ENCODE measurements around the gene TIFAB. TPM values are rescaled to one million over a fixed set of nuclear protein-coding genes. Genes with fewer than 3 reads are reported as not detected.

TIFAB gene
- total RNA-seq, 1 donor from 2014 or later, result not detected

- FAIRE-seq, result no peak
- no peak for TF ChIP-seq CTCF (IDR thresholded peaks at IDR 0.05; ENCODE audit: insufficient read depth, low read length, severe bottlenecking)
These were observed 6.2 kb upstream of the TIFAB start for GRCh38 chr5:135458356-135458755.

GRCh38 chr5:135457424-135458071 is 5.4 kb upstream of the TIFAB start:
- DNase-seq (ENCODE audit: low read depth), result peak; percentile 51
- peaks cover 3% of the 10 kb centered on the region for H3K27me3 ChIP-seq (ENCODE audit: control insufficient read depth, insufficient read depth, low read length)
- no peaks in the 10 kb centered on the region for H3K36me3 ChIP-seq (ENCODE audit: control insufficient read depth, insufficient read depth, low read length)
- no peak for FAIRE-seq
- H3K4me3 ChIP-seq (ENCODE audit: low read depth, low read length), result no peak overlapping the region
- peak; percentile 92 for TF ChIP-seq CTCF (IDR thresholded peaks at IDR 0.05; ENCODE audit: insufficient read depth, low read length, severe bottlenecking)

More at GRCh38 chr5:135458356-135458755, 6.2 kb upstream of the TIFAB start:
- H3K27me3 ChIP-seq (ENCODE audit: control insufficient read depth, insufficient read depth, low read length), result peaks cover 3% of the 10 kb centered on the region
- no peaks in the 10 kb centered on the region for H3K36me3 ChIP-seq (ENCODE audit: control insufficient read depth, insufficient read depth, low read length)
- DNase-seq (ENCODE audit: low read depth), result no peak
- H3K4me3 ChIP-seq (ENCODE audit: low read depth, low read length), result no peak overlapping the region

- no peak for FAIRE-seq
- Histone ChIP-seq H3K36me3 (ENCODE audit: control insufficient read depth, insufficient read depth, low read length) (no peaks in the 10 kb centered on the region), H3K4me3 (ENCODE audit: low read depth, low read length) (no peak overlapping the region), H3K27me3 (ENCODE audit: control insufficient read depth, insufficient read depth, low read length) (no peaks in the 10 kb centered on the region)
- TF ChIP-seq CTCF (IDR thresholded peaks at IDR 0.05; ENCODE audit: insufficient read depth, low read length, severe bottlenecking), result no peak
- peak; percentile 91 for DNase-seq (ENCODE audit: low read depth)
These were observed 4.3 kb upstream of the TIFAB start for GRCh38 chr5:135456238-135457099.

DNA sequence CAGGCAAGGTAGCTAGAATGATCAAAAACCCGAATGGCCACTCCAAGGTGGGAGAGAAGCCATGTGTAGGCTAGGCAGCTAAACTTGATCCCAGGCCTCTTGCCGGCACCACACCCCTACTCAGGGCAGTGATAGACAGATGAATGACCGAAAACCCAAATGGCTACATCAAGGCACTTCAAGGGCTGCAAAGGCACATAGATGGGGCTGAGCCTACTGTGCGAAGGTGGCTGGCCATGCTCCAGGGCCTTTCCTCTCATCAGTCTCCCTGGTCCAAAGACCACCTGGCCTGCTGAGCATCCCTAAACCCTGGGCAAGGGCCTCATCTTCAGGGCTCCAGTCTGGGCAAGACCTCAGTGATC is 3.7 kb upstream of the TIFAB start:
- H3K27me3 ChIP-seq (ENCODE audit: control insufficient read depth, insufficient read depth, low read length), result no peaks in the 10 kb centered on the region
- TF ChIP-seq CTCF (IDR thresholded peaks at IDR 0.05; ENCODE audit: insufficient read depth, low read length, severe bottlenecking), result no peak
- no peaks in the 10 kb centered on the region for H3K36me3 ChIP-seq (ENCODE audit: control insufficient read depth, insufficient read depth, low read length)
- no peak overlapping the region for H3K4me3 ChIP-seq (ENCODE audit: low read depth, low read length)
- no peak for FAIRE-seq
- DNase-seq (ENCODE audit: low read depth), result no peak

DNA sequence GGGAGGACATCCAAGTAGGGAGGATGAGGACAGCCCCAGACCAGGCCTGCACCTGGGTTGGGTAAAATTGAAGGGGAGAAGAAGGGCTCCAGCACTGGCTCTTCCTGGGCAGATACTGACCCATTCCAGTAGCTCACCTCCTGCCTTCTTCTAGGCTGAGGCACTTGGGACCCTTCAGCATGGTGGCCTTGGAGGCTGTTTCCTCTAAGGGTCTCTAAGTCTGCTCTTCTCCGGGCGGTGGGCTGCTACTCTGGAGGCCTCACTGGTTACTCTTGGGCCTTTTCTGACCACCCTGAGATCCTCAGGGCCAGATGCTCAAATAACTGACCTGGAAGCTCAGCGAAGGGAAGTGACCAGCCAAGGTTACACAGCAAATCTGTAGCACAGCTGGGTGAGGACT is 2.8 kb upstream of the TIFAB start:
- peaks cover 6% of the 10 kb centered on the region for H3K27me3 ChIP-seq (ENCODE audit: control insufficient read depth, insufficient read depth, low read length)
- no peak for DNase-seq (ENCODE audit: low read depth)

More for the DNA sequence above, 2.8 kb upstream of the TIFAB start:
- no peak overlapping the region for H3K4me3 ChIP-seq (ENCODE audit: low read depth, low read length)
- FAIRE-seq, result no peak
- TF ChIP-seq CTCF (IDR thresholded peaks at IDR 0.05; ENCODE audit: insufficient read depth, low read length, severe bottlenecking), result no peak
- no peaks in the 10 kb centered on the region for H3K36me3 ChIP-seq (ENCODE audit: control insufficient read depth, insufficient read depth, low read length)
